CD8-positive, alpha-beta memory T cell (primary cell): ENCODE data around the gene PHF11. TPM values are rescaled to one million over a fixed set of nuclear protein-coding genes. Genes with fewer than 3 reads are reported as not detected.

Experiments
- CTCF ChIA-PET: fragments of 350-600 bp; sonication (Branson Sonifier 250); formaldehyde crosslinking; loops from one replicate; lab custom pipeline; 2021; ENCODE audit warnings: antibody characterized with exemption; lab: Charles Lee
- POLR2A ChIA-PET: fragments of 350-600 bp; sonication (Branson Sonifier 250); formaldehyde crosslinking; loops from one replicate; lab custom pipeline; 2021; ENCODE audit warnings: antibody characterized with exemption; lab: Charles Lee
- DNase-seq, 5 donors: peaks; one replicate each; pipeline versions ENCODE4 v3.0.0 to v3.0.0-alpha.2; 2020 to 2022; ENCODE audit warnings: mixed read lengths in 1 of 5
- H3K27ac ChIP-seq: one replicate; pipeline ENCODE4 v1.7.0; 2013; ENCODE audit warnings: low read depth, mild to moderate bottlenecking, low read length, moderate library complexity
- H3K27me3 ChIP-seq: 2 replicates; pipeline ENCODE4 v1.7.0; 2013; ENCODE audit warnings: low read length, mild to moderate bottlenecking; ENCODE audit not compliant: insufficient read depth, poor library complexity, severe bottlenecking
- H3K36me3 ChIP-seq: 2 replicates; pipeline ENCODE4 v1.7.0; 2013; ENCODE audit warnings: mild to moderate bottlenecking, low read length, moderate library complexity; ENCODE audit not compliant: insufficient read depth
- H3K4me1 ChIP-seq: 2 replicates; pipeline ENCODE4 v1.7.0; 2013; ENCODE audit warnings: mild to moderate bottlenecking, low read length, moderate library complexity; ENCODE audit not compliant: insufficient read depth
- H3K4me3 ChIP-seq: 2 replicates; pipeline ENCODE4 v1.7.0; 2013; ENCODE audit warnings: mild to moderate bottlenecking, low read length
- H3K9me3 ChIP-seq: 2 replicates; pipeline ENCODE4 v1.7.0; 2013; ENCODE audit warnings: mild to moderate bottlenecking, low read length
- H3K27ac Mint-ChIP-seq, 8 donors: one replicate each; pipeline ENCODE4 v1.8.0; 2020 to 2021; ENCODE audit warnings: mixed read lengths in 8 of 8, mild to moderate bottlenecking in 6 of 8, inconsistent platforms in 3 of 8, moderate library complexity in 3 of 8
- H3K27me3 Mint-ChIP-seq, 2 donors: one replicate each; pipeline ENCODE4 v1.8.0; 2020 to 2021; ENCODE audit warnings: mixed read lengths in 2 of 2, mild to moderate bottlenecking in 1 of 2, moderate library complexity in 1 of 2
- H3K36me3 Mint-ChIP-seq, 3 donors: one replicate each; pipeline ENCODE4 v1.8.0; 2020 to 2021; ENCODE audit warnings: mixed read lengths in 3 of 3, inconsistent platforms in 1 of 3, mild to moderate bottlenecking in 1 of 3
- H3K4me1 Mint-ChIP-seq, 3 donors: one replicate each; pipeline ENCODE4 v1.8.0; 2020 to 2021; ENCODE audit warnings: mixed read lengths in 3 of 3, inconsistent platforms in 1 of 3, mild to moderate bottlenecking in 1 of 3
- H3K4me3 Mint-ChIP-seq, 7 donors: one replicate each; pipeline ENCODE4 v1.8.0; 2020 to 2021; ENCODE audit warnings: mixed read lengths in 7 of 7, mild to moderate bottlenecking in 6 of 7, moderate library complexity in 4 of 7, inconsistent platforms in 2 of 7
- H3K9me3 Mint-ChIP-seq, 5 donors: one replicate each; pipeline ENCODE4 v1.8.0; 2020 to 2022; ENCODE audit warnings: mixed read lengths in 5 of 5, mild to moderate bottlenecking in 3 of 5, moderate library complexity in 2 of 5, inconsistent platforms in 1 of 5
- polyA plus RNA-seq: library from polyadenylated mRNA; unstranded; fragments of 300-500 nt; fragmentation: Illumina TruSeq; gene quantifications from one replicate; pipeline ENCODE4 v1.2.3, GENCODE V29; 2021
- total RNA-seq, 2 experiments: library from RNA; stranded (reverse); gene quantifications; one replicate each; pipeline ENCODE4 v1.2.3, GENCODE V29; 2021

PHF11 gene
- total and polyA plus RNA-seq, 3 experiments from 2014 or later = 39.1 to 92.6 (median 43.5) TPM

DNA sequence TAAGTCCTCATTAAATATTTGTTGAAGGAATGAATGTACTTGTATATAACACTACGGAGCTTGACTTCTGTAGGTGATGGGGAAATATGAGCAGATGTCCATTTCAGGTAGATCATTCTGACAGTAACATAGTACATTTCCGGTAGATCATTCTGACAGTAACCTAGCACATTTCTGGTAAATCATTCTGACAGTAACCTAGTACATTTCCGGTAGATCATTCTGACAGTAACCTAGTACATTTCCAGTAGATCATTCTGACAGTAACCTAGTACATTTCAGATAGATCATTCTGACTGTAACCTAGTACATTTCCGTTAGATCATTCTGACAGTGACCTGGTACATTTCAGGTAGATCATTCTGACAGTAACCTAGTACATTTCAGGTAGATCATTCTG is 2.5 kb downstream of the PHF11 start:
- peak overlapping the region; percentile 21 to 99 (median 95) for H3K27ac Mint-ChIP-seq
- peaks cover 3 to 40% (median 12%) of the 10 kb centered on the region in 3 donors for H3K36me3 Mint-ChIP-seq
- Histone ChIP-seq H3K27me3 (no peaks in the 10 kb centered on the region), H3K9me3 (no peaks in the 10 kb centered on the region), H3K4me3 (no peak overlapping the region), H3K27ac (no peak overlapping the region), H3K4me1 (peaks cover 44% of the 10 kb centered on the region), H3K36me3 (peaks cover 5% of the 10 kb centered on the region)
- H3K4me3 Mint-ChIP-seq = peak overlapping the region in 3 of 7 donors; percentile 0 to 96 (median 12)
- no peak for DNase-seq
- H3K9me3 Mint-ChIP-seq = no peaks in the 10 kb centered on the region
- ChIA-PET CTCF (no interaction called here), POLR2A (no interaction called here)
- no peaks in the 10 kb centered on the region for H3K27me3 Mint-ChIP-seq
- H3K4me1 Mint-ChIP-seq = peaks cover 48 to 74% (median 59%) of the 10 kb centered on the region in 3 donors

DNA sequence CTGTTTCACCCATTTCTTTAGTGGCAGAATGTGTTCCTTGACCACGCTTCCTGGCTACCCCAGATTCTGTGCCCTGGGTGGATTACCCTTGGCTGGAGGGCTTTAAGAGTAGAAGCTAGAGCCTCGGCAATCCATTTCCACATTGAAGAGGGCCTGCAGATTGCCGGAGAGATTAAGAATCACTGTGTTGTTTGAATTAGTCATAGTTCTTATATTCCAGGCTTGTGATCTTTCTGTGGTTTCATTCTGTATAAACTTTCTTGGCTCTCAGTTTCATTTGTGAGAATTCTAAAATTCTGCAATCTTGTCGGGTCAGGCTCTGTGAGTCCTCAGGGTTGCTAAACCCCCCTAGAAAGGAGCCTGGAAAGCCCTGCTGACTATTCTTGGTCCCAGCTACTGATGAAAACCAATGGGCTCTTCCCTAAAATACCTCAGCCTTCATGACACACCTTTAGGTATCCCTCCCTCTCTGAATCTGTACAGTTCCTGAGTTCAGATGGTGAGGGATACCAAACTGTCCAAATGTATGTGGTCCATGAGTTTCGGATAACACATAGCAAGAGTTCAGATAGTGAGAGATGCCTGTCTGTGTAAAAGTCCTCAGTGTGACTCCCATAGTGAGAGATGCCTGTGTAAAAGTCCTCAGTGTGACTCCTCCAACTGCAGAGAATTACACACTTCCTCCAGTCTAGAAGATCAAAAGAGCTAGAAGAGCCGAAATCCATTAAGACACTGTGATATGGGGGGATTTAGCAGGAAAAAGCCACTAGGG is 4.3 kb downstream of the PHF11 start:
- no peaks in the 10 kb centered on the region for H3K27me3 Mint-ChIP-seq
- CTCF ChIA-PET = interaction anchor here (0.6 kb wide), 1 partner anchor 33 kb away, joined by 3 read pairs; no protein-coding TSS in a partner anchor

DNA sequence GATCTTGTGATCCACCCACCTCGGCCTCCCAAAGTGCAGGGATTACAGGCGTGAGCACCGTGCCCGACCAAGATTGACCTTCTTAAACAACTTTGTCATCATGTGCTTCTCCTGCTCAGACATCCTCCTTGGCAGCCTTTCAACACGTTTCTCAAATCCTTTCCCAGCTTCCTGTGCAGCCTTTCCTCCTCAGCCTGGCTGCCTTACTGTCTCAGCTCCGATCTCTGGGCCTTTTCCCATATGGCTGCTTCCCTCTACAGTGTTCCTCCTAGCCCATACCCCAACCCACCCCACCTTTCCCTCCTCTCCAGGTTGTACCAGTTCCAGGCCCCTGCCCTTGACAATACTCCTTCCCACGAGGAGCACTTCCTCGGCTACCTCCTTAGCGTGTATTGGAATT is 7.2 kb downstream of the PHF11 start:
- no peak overlapping the region for H3K27ac ChIP-seq
- H3K27me3 ChIP-seq = no peaks in the 10 kb centered on the region
- no peak for DNase-seq
- H3K4me1 Mint-ChIP-seq = peaks cover 47 to 73% (median 69%) of the 10 kb centered on the region in 3 donors
- no peaks in the 10 kb centered on the region for H3K9me3 ChIP-seq
- peak overlapping the region in 7 of 8 donors; percentile 14 to 88 (median 28) for H3K27ac Mint-ChIP-seq
- no peak overlapping the region for H3K4me3 ChIP-seq
- peak overlapping the region in 1 of 7 donors; percentile 9 for H3K4me3 Mint-ChIP-seq
- peaks cover 5% of the 10 kb centered on the region for H3K36me3 ChIP-seq
- H3K9me3 Mint-ChIP-seq = no peaks in the 10 kb centered on the region
- peaks cover 4 to 53% (median 18%) of the 10 kb centered on the region in 3 donors for H3K36me3 Mint-ChIP-seq
- peaks cover 20% of the 10 kb centered on the region for H3K4me1 ChIP-seq
- ChIA-PET POLR2A (no interaction called here), CTCF (no interaction called here)
- H3K27me3 Mint-ChIP-seq = no peaks in the 10 kb centered on the region

More for the DNA sequence above, 4.3 kb downstream of the PHF11 start:
- H3K27me3 ChIP-seq = no peaks in the 10 kb centered on the region
- H3K27ac ChIP-seq = no peak overlapping the region
- Mint-ChIP-seq H3K9me3 (no peaks in the 10 kb centered on the region), H3K4me1 (peaks cover 52 to 70% (median 67%) of the 10 kb centered on the region in 3 donors), H3K27ac (peak overlapping the region; percentile 52 to 99 (median 84)), H3K36me3 (peaks cover 3 to 50% (median 14%) of the 10 kb centered on the region in 3 donors), H3K4me3 (peak overlapping the region in 6 of 7 donors; percentile 5 to 54 (median 26))
- POLR2A ChIA-PET = interaction anchor here (0.6 kb wide), 1 partner anchor 236 kb away, joined by 4 read pairs; no protein-coding TSS in a partner anchor
- no peak overlapping the region for H3K4me3 ChIP-seq
- DNase-seq = no peak
- H3K36me3 ChIP-seq = peaks cover 5% of the 10 kb centered on the region
- H3K4me1 ChIP-seq = peaks cover 38% of the 10 kb centered on the region
- H3K9me3 ChIP-seq = no peaks in the 10 kb centered on the region

DNA sequence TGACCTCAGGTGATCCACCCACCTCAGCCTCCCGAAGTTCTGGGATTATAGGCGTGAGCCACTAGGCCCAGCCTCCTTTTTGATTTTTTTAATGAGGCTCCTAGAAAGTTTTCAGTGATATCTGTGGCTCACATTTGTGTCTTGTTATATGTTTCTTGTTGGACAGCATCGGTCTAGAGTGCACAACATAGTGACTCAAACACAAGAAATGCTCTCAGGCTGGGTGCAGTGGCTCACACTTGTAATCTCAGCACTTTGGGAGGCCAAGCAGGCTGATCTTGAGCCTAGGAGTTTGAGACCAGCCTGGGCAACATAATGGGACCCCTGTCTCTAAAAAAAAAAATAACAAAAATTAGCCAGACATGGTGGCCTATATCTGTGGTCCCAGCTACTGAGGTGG is 8.2 kb downstream of the PHF11 start:
- Histone ChIP-seq H3K4me1 (peaks cover 17% of the 10 kb centered on the region), H3K27me3 (no peaks in the 10 kb centered on the region), H3K36me3 (peaks cover 5% of the 10 kb centered on the region), H3K27ac (no peak overlapping the region), H3K4me3 (no peak overlapping the region), H3K9me3 (no peaks in the 10 kb centered on the region)
- Mint-ChIP-seq H3K27me3 (no peaks in the 10 kb centered on the region), H3K9me3 (no peaks in the 10 kb centered on the region), H3K4me1 (peaks cover 39 to 63% (median 59%) of the 10 kb centered on the region in 3 donors), H3K36me3 (peaks cover 4 to 54% (median 17%) of the 10 kb centered on the region in 3 donors), H3K27ac (peak overlapping the region in 2 of 8 donors; percentile 13 to 28), H3K4me3 (no peak overlapping the region)
- ChIA-PET POLR2A (no interaction called here), CTCF (no interaction called here)
- no peak for DNase-seq

DNA sequence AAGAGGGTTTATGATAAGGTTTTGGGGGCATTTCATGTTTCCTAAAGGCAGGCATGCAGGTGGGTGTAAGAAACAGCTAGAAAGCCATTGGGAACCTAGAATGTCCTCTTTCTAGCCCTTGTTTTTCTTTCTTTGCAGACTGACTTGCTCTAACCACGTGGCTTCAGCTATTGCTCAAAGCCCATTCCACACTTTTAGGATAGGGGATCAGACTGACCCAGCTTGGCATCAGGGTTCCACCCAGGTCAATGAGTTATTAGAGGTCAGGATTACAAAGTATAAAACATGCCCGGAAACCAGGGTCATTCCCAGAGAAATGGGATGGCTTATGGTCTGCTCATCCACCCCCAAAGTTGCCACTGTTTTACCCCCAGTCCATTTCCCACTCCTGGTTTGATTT is 16.8 kb downstream of the PHF11 start:
- no peaks in the 10 kb centered on the region for H3K9me3 ChIP-seq
- CTCF ChIA-PET = no interaction called here
- H3K27me3 Mint-ChIP-seq = no peaks in the 10 kb centered on the region

DNA sequence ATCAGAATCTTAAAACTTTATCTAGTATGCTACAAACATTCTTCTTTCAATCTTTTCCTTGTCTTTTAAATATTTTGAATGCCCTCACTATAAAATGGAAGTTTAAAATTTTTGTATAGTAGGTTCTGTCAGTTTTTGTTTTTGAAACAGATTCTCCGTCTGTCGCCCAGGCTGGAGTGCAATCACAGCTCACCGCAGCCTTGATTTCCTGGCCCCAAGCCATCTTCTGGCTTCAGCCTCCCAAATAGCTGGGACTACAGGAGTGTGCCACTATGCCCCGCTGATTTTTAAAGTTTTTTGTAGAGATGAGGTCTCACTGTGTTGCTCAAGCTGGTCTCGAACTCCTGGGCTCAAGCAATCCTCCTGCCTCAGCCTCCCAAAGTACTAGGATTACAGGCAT is 20.7 kb downstream of the PHF11 start:
- Histone ChIP-seq H3K27me3 (no peaks in the 10 kb centered on the region), H3K4me3 (no peak overlapping the region), H3K4me1 (no peaks in the 10 kb centered on the region), H3K27ac (no peak overlapping the region), H3K9me3 (no peaks in the 10 kb centered on the region), H3K36me3 (peaks cover 28% of the 10 kb centered on the region)
- CTCF ChIA-PET = interaction anchor here (0.7 to 1.3 kb wide), 2 partner anchors 9 to 90 kb away, joined by 3 to 4 read pairs; no protein-coding TSS in a partner anchor
- Mint-ChIP-seq H3K4me3 (no peak overlapping the region), H3K36me3 (peaks cover 0 to 86% (median 29%) of the 10 kb centered on the region in 3 donors), H3K4me1 (peaks cover 21 to 35% (median 32%) of the 10 kb centered on the region in 3 donors), H3K27ac (peak overlapping the region in 2 of 8 donors; percentile 20 to 78), H3K27me3 (no peaks in the 10 kb centered on the region), H3K9me3 (no peaks in the 10 kb centered on the region)
- POLR2A ChIA-PET = interaction anchor here (2.0 kb wide), 1 partner anchor 73 kb away, joined by 7 read pairs; the partner anchor contains the start of genes CAB39L and SETDB2
- DNase-seq = no peak

More for the DNA sequence above, 16.8 kb downstream of the PHF11 start:
- Mint-ChIP-seq H3K27ac (peak overlapping the region in 3 of 8 donors; percentile 2 to 47 (median 24)), H3K4me3 (no peak overlapping the region), H3K9me3 (no peaks in the 10 kb centered on the region), H3K36me3 (peaks cover 6 to 76% (median 27%) of the 10 kb centered on the region in 3 donors), H3K4me1 (peaks cover 32 to 53% (median 50%) of the 10 kb centered on the region in 3 donors)
- Histone ChIP-seq H3K4me1 (no peaks in the 10 kb centered on the region), H3K36me3 (peaks cover 15% of the 10 kb centered on the region), H3K27me3 (no peaks in the 10 kb centered on the region), H3K4me3 (no peak overlapping the region), H3K27ac (no peak overlapping the region)
- no peak for DNase-seq
- POLR2A ChIA-PET = interaction anchor here (1.4 kb wide), 1 partner anchor 69 kb away, joined by 3 read pairs; the partner anchor contains the start of genes CAB39L and SETDB2

DNA sequence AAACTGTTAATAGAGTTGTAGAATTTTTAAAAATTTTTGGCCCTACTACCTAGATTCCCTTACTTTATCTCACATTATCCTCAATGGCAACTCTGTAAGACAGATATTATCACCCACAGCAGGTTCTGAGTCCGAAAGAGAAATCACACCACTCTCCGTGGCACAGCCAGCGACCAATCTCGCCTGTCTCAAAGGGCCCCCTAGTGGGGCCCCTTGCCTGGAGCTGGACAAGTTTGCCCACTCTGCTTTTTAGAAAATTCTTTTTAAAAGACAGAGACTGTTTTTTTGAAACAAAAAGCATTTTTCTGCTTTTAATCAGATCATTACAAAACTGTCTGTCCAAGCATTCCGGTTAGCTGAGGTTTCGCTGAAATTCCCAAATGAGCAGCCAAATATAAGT is 21.7 kb downstream of the PHF11 start:
- DNase-seq = no peak
- peaks cover 0 to 87% (median 29%) of the 10 kb centered on the region in 3 donors for H3K36me3 Mint-ChIP-seq
- Histone ChIP-seq H3K27ac (no peak overlapping the region), H3K4me1 (no peaks in the 10 kb centered on the region), H3K36me3 (peaks cover 31% of the 10 kb centered on the region), H3K4me3 (no peak overlapping the region), H3K27me3 (no peaks in the 10 kb centered on the region), H3K9me3 (no peaks in the 10 kb centered on the region)
- ChIA-PET CTCF (no interaction called here), POLR2A (no interaction called here)
- H3K4me3 Mint-ChIP-seq = no peak overlapping the region
- no peaks in the 10 kb centered on the region for H3K27me3 Mint-ChIP-seq
- H3K4me1 Mint-ChIP-seq = peaks cover 17 to 25% (median 22%) of the 10 kb centered on the region in 3 donors
- H3K27ac Mint-ChIP-seq = peak overlapping the region in 1 of 8 donors; percentile 52
- H3K9me3 Mint-ChIP-seq = no peaks in the 10 kb centered on the region

DNA sequence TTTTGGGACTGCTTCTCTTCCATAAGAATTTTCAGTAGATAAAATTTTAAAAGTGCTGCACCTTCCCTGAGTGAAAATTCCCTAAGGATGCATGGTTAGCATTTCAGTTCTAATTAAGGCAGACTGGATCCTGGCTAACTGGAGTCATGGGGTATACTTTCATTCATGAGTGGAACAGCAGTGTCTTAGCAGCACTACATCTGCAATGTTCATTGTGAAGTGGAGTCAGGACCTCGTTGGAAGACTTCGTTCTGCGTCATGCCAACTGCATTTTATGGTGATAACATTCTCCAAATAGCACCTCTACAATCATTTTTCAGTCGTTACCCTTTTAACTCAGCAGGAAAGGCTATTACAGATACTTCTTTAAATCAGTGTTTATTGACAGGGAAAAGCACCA is 25.5 kb downstream of the PHF11 start:
- no peaks in the 10 kb centered on the region for H3K27me3 Mint-ChIP-seq
- H3K27me3 ChIP-seq = no peaks in the 10 kb centered on the region
- H3K36me3 ChIP-seq = peaks cover 21% of the 10 kb centered on the region
- no peaks in the 10 kb centered on the region for H3K9me3 Mint-ChIP-seq
- peaks cover 8 to 16% (median 16%) of the 10 kb centered on the region in 3 donors for H3K4me1 Mint-ChIP-seq
- peak overlapping the region in 3 of 8 donors; percentile 33 to 64 (median 46) for H3K27ac Mint-ChIP-seq
- no peaks in the 10 kb centered on the region for H3K9me3 ChIP-seq
- no peaks in the 10 kb centered on the region for H3K4me1 ChIP-seq
- H3K4me3 Mint-ChIP-seq = no peak overlapping the region
- H3K27ac ChIP-seq = no peak overlapping the region
- H3K4me3 ChIP-seq = no peak overlapping the region
- DNase-seq = no peak
- ChIA-PET CTCF (no interaction called here), POLR2A (no interaction called here)
- peaks cover 0 to 78% (median 18%) of the 10 kb centered on the region in 3 donors for H3K36me3 Mint-ChIP-seq
